Measurements from ENCODE around the gene CISTR.

The CISTR gene

DNA sequence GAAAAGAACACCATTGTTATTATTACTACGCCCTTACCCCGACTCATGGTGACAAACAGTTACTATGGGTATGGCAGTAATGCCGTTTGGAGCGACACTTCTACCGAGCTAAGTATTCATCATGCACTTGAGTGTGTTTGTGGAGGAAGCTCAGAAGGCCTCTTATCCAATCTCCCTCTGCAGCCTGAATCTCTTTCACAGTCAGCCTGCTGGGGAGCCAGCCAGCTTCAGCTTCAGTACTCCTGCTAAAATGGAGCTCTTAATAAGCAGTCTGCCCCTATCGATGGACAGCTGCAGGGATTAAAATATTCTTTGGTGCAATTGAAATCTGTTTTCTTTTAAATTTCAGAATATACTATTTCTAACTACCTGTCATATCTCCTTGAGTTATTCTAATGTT is 51.2 kb downstream of the CISTR start:
- no peak for ATAC-seq (replicated peaks; ENCODE audit: extremely low read depth, poor library complexity, severe bottlenecking)
- Mint-ChIP-seq H3K27ac (ENCODE audit: low read depth) (no peak overlapping the region), H3K27me3 (peaks cover 95% of the 10 kb centered on the region), H3K36me3 (ENCODE audit: insufficient read depth) (no peaks in the 10 kb centered on the region), H3K9me3 (no peaks in the 10 kb centered on the region), H3K4me1 (peaks cover 16% of the 10 kb centered on the region), H3K4me3 (no peak overlapping the region)
- no peak for DNase-seq (ENCODE audit: low spot score in 2 of 2)

DNA sequence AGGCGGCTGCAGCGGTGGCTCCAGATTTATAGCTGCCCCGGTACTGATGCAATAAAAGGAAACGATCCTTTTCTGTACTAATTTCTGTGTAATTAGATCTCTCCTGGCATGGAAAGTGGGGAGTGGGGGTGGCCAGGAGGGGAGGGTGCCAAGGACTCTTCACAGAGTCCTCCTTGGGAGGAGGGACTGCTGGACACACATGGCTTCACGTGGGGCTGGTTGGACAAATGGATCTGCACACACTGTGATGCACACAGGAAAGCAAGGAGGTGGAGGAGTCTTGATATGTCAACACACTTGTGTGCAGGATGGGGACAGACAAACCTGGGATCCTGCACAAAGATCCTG is 52.1 kb downstream of the CISTR start:
- no peaks in the 10 kb centered on the region for H3K9me3 Mint-ChIP-seq
- peaks cover 25% of the 10 kb centered on the region for H3K4me1 Mint-ChIP-seq
- no peak for DNase-seq (ENCODE audit: low spot score in 2 of 2)
- no peak overlapping the region for H3K4me3 Mint-ChIP-seq
- H3K27me3 Mint-ChIP-seq: peaks cover 99% of the 10 kb centered on the region
- H3K36me3 Mint-ChIP-seq (ENCODE audit: insufficient read depth): peaks cover 2% of the 10 kb centered on the region
- no peak overlapping the region for H3K27ac Mint-ChIP-seq (ENCODE audit: low read depth)
- no peak for ATAC-seq (replicated peaks; ENCODE audit: extremely low read depth, poor library complexity, severe bottlenecking)

DNA sequence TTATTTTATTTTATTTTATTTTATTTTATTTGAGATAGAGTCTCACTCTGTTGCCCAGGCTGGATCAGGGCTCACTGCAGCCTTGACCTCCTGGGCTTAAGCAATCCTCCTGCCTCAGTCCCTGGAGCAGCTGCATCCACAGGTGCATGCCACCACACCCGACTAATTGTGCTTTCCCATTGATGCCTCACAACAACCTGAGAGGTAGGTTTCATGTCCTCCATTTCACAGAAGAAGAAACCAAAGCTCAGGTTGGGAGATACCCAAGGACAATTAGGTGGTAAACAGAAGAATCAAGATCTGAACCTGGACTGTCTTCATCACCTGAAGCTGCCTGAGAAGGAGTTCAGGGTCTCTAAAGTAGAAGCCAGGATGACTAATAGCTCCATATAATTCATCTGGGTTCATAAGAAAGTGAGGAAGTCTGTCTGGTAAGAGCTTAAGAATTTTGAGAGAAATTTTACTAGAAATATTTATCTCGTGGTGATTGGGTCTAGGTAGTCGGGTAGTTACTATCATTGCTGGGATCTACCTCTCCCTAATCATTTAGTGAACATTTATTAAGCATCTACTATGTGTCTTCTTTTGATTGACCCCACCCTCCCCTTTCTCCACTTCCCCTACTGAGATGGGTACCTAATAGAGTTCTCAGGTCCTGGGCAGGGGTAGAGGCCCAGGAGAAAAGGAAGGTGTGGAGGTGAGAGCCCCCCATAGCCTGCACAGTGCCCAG is 52.7 kb downstream of the CISTR start:
- H3K4me3 Mint-ChIP-seq: no peak overlapping the region
- peaks cover 99% of the 10 kb centered on the region for H3K27me3 Mint-ChIP-seq
- ATAC-seq (replicated peaks; ENCODE audit: extremely low read depth, poor library complexity, severe bottlenecking) (no peak), DNase-seq (ENCODE audit: low spot score in 2 of 2) (no peak)
- peaks cover 2% of the 10 kb centered on the region for H3K36me3 Mint-ChIP-seq (ENCODE audit: insufficient read depth)
- no peak overlapping the region for H3K27ac Mint-ChIP-seq (ENCODE audit: low read depth)
- no peaks in the 10 kb centered on the region for H3K9me3 Mint-ChIP-seq
- H3K4me1 Mint-ChIP-seq: peaks cover 29% of the 10 kb centered on the region

DNA sequence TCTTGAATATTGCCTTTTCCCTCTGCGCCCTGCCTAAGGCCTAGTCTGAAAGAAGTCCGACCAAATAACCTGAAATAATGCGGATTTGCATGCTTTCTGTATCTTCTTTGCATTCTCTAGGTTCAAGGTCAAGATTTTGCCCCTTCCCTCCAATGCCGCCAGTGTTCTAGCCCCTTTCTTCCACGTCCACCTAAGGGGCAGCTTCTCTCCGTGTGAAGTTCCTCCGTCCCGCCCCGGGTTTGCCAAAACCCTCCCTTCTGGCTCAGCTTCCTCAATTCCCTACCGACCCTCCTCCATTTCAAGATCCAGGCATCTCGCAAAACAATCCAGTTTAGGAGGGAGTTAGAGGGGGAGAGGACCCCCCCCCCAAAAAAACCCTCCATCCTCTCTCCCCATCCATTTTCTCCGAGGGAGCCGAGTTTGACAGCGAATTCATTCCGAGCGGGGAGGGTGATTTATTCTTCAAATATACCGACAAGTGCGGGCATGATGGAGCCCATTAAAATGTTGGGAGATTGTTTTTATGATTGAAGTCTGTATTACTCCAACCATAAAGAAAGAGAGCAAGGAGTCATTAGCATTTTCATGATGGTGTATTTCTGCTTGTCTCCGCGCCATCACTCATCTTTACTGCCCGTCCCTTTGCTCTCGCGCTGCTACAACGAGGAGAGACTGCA is 55.0 kb downstream of the CISTR start:
- H3K27me3 Mint-ChIP-seq: peaks cover 95% of the 10 kb centered on the region

More for the DNA sequence above, 55.0 kb downstream of the CISTR start:
- no peak for DNase-seq (ENCODE audit: low spot score in 2 of 2)
- H3K4me1 Mint-ChIP-seq: peaks cover 29% of the 10 kb centered on the region
- H3K9me3 Mint-ChIP-seq: no peaks in the 10 kb centered on the region
- H3K4me3 Mint-ChIP-seq: no peak overlapping the region
- H3K27ac Mint-ChIP-seq (ENCODE audit: low read depth): no peak overlapping the region
- no peak for ATAC-seq (replicated peaks; ENCODE audit: extremely low read depth, poor library complexity, severe bottlenecking)
- H3K36me3 Mint-ChIP-seq (ENCODE audit: insufficient read depth): peaks cover 2% of the 10 kb centered on the region
